ENCODE measurements around the gene EPB41.

- TF ChIP-seq ETS1 (IDR thresholded peaks at IDR 0.05) (no peak), EZH2phosphoT487 (IDR thresholded peaks at IDR 0.05; ENCODE audit: unreplicated experiment) (no peak), POLR2AphosphoS5 (IDR thresholded peaks at IDR 0.05; ENCODE audit: low read depth) (no peak)
Observed at GRCh38 chr1:28869952-28870351, 44.4 kb upstream of the EPB41 start.
